GM18870 (cell line): ENCODE data around the gene MBNL2.

ENCODE experiments used
- ATAC-seq: cut with Tn5 transposase; IDR thresholded peaks from one replicate; pipeline ENCODE4 v1.9.1; 2021; ENCODE audit warnings: moderate library complexity; ENCODE audit not compliant: unreplicated experiment

MBNL2 gene

DNA sequence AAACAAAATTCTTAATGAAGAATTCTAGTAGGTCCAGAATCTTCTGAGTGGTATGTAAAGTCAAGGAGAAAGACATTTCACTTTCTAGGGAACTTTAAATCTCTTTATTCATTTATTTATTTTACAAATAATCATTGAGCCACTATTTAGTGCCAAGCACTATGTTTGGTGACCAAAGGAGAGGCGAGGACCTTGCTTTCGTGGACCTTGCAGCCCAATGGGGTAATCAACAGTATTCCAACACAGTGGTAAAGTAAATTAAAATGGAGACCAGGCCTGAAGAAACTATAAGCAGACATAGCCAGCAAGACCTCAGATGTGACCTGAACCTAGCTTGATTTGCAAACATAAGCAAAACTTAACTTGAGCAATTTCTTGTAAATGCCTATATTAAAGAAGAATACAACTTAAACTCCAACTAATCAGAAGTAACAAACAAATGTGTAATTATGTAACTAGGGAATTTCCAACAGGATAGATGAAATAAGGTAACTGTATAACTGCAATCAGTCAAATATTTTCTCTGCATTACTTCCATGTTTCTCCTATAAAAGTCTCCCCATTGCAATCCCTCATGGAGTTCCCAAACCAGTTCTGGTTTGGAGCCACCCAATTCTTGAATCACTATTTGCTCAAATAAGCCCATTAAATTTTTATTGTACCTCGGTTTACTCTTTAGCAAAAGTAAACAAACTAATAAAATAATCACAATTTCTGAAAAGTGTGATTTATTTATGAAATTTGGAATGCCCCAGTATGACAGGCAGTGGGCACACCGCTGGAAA, 67.6 kb downstream of the MBNL2 start:
- no peak for ATAC-seq

DNA sequence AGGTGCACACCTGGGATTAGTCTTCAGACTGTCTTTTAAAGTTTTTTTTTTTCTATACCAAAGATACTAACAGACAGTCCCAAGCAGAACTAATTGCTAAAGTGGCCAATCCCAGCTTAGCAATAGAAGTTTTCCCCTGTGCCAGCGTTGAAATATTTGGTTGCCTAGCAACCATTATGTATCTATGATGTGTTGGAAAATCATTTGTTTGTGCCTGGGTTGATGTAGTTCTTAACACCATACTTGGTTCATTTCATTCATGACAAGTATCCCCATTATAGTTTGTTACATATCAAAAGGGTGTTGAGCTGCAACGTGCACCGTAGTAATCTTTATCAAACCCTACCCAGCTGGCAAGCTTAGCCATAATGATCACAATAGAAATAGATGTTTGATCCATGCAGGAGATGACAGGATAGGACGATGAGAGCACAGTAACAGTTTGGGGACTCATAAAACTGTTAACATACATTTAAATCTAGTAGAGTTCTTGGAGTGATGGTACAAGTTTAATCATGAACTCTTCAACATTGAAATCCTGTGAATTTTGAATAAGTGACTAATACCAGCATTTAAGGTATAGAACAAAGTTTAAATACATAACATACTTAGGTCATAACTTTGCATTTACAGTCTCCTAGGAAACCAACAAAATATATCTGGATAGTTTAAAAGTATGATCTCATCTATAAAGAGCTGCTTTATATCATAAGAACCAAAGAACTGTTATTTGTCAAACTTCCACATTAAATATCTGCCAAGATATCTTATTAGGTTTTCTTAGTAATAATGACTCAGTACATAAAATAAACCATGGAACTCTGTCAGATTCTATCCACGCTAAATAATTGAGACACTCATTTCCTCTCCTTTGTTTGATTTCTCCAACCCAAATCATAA, 73.4 kb downstream of the MBNL2 start:
- ATAC-seq, result no peak

DNA sequence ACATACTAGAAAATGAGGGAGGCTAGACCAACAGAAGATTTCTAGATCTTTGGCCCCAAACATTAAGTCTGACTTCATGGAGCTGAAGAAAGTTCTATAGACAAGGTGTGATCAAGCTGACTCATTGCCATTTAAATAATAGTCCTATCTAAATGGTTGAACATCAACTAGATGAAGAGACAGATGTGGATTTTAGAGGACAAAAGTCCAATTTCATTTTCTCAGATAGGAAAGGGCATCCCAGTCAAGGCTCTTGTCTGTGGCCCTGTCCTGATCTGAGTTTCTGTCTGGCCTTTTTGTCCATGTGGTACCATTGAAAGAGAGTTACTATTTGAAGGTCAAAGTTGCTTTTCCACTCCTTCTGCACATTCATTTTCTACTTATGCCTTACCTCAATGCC, 74.6 kb downstream of the MBNL2 start:
- no peak for ATAC-seq

DNA sequence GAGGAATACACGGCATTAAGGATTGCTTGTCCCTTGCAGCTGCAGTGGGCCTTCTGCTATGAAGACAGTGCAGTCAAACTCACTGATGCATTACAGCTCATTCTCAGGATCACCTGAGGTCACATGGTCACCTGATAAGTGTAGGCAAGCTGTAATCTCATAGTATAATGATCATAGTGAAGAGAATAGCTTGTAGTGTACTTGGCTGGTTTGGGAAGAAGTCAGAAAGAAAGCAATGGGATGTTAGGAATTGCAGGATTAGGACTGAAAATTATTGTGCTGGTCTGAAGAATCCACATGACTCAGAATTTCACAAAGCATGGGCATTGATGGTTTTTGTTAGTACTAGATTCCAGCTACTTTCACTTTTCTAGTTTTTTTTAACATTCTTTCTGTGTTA, 76.7 kb downstream of the MBNL2 start:
- no peak for ATAC-seq

DNA sequence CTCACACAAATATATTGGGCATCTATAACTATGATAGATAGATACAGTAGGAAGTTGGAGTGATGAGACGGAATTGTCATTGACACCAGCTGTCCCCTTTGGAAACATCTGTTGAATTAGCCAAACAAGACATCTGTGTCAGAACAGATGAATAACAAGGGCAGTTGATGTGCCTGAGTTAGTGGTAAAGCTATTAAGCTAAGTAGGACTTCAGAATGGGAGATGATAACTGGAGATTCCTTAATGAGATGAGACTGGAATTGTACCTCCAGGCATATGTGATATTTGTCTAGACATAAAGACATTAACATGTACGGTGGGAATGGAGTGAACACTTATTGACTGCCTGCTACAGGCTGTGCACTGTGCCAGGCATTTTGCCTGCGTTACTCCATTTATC, 78.7 kb downstream of the MBNL2 start:
- no peak for ATAC-seq

DNA sequence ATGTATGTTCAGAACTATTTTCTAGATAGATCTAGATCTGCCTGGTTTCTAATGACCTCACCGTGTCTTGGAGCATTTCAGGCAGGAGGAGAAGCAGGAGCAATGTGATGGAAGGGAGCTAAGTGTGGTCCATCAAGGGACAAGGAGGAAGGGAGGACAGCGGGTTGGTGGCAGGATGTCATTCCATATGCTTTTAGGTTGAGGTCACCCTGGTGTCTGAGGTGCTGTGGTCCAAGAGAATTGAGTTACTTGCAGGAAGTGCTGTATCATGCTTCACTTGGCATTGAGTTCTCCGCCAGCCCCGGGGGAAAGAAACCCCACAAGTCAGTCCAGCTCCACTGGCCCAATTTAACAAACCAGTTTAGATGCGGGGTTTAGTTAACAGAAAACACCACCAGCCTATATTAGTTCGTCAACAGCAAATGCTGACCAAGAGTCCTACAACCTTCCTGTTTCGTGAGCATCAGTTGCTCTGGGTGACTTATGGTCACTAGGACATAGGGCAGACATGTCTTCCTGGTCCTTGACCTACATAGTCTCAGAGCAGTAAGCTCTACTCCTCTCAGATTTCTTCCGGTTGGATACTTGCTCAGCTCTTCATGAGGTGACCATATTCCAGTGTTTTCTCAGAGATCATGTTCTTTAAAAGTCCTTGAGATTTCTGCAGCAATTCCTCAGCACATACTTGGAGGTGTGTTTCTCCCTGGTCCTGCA, 79.4 kb downstream of the MBNL2 start:
- no peak for ATAC-seq

DNA sequence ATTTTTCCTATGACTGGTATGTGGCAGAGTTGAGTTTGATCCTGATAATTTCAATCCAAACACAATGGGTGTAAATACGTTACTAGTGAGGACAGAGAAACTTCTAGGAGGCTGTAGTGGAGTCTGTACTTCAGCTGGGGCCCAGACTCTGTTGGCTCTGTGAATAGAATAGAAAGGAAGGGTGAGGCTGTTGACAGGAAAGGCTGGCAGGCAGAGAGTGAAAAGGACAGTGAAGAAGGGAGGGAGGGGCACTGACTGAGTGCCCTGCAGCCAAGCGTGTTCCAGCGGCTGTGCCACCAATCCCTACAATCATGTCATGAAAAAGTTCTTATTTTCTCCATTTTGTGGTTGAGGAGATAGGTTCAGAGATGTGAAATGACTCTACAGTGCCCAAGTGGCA, 80.5 kb downstream of the MBNL2 start:
- ATAC-seq, result no peak

DNA sequence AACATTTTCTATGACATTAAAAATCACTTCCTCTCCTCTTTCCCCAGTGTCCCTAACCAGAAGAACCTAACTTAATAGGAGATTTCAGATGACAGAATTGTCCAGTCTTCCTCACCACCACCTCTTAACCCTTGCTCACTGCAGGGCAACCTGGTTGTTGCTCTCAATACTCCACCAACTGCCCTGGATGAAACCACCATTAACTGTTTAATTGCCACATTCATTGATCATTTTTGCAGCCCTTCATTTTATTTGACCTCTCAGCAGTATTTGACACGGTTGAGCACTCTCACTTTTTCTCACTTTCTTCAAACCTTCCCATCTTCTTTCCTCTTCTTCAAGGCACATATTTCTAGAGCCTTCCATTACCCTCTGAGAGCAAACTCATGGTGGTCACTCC, 84.0 kb downstream of the MBNL2 start:
- ATAC-seq, result no peak

DNA sequence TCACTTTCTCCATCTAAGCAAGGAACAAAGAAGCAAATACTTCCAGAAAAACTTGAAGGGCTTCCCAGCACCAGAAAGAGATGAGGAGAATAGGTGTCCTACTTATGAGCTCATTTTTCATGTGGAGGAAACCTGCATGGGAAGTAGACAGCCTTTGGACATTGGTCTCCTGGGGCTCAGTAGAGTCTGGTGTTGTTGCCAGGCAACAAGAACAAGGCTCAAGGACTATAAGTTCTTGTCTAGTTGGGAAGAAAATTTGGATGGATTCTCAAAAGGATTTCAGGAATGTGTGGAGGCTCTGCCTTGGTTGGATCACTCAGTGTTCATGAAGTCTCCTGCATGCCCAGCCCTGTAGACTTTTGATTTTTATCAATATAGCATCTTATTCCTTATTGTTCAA, 84.5 kb downstream of the MBNL2 start:
- no peak for ATAC-seq

DNA sequence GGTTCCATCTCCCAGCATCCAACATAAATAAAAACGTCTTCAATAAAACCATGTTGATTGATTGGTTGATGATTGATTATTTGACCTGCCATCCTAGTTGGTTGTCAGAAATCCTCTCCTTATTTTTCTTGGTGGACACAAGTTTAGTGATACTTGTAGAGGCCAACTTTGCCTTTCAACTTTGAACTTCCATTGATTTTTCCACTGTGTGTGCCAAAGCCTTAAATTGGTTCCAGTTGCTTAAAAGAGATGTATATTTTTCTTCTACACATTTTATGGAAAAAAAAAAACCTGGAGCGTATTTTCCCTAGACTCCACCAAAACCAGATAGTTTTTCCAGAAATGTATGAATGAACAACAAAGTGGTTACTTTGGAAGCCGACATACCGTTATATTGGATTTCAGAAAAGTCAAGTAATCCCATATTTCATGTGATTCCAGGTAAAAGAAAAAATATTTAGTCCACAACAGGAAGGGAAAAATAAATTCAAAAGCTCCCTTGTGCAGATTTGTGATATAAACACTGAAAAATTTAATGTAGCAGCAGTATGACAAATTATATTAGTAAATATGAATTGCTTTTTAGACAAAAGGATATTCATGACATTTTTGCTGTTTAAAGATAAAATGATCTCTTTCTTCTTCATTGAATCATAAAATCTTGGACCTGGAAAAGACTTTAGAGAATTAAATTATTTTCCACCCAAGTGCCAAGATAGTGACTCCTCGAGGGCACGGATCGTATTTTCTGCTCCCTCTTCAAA, 85.2 kb downstream of the MBNL2 start:
- no peak for ATAC-seq

DNA sequence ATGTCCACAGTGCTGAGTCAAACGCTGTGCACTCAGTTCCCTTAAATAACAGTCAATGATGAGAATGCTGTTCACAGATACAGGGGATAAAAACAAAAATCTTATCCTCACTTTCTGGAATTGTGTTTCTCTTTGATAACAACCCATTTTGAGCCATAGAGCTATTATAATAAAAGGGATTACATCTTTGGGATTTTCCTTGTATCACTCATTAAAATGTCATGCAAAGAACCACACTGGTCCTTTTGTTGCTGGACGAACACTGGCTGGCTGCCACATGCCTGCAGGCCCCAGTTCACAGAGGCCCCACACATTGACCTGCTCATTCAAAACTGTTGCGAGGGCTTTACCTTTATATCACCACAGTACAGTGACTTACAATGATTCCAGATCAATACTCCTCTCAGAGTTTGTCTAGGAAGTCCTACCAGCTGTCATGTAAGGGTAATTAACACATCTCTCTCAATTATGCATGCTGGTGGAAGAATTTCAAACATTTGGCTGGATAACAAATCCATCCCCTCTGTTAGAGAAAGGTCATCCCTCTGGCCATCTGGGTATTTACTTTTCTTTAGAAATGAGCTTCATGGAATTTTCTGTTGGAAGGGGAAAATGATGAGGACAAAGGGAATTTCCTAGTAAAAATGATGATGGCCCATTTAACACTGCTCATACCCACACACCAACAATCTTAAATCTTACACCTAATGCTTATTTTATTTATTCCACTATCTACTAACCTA, 85.9 kb downstream of the MBNL2 start:
- ATAC-seq, result no peak

DNA sequence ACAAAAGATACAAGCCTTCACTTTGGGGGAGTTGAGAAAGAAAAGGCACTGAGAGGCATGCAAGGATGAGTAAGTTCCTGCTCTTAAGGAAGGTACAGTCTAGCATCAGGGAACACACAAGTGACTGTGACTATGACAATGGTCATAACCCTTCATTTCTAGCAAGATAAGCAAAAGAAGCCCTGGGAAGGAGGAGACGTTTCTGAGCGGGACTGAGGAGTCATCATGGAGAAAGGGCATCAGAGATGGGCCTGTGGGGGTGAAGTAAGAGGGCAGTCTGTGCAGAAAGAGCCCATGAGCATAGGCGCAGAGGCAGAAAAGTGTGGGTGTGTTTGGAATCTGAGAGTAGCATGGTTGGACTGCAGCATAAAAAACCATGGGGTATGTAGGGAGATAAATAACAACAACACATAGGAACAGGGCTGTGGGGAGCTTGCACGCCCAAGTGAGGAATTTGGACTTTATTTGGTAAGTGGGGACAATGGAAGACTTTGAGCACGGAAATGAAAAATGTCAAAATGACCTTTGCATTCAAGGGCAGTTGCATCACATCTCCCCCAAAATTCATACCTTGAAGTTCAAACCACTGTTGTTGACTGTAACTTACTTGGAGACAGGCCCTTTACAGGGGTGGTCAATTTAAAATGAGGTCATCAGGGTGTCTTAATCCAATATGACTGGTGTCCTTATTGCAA, 86.7 kb downstream of the MBNL2 start:
- no peak for ATAC-seq

DNA sequence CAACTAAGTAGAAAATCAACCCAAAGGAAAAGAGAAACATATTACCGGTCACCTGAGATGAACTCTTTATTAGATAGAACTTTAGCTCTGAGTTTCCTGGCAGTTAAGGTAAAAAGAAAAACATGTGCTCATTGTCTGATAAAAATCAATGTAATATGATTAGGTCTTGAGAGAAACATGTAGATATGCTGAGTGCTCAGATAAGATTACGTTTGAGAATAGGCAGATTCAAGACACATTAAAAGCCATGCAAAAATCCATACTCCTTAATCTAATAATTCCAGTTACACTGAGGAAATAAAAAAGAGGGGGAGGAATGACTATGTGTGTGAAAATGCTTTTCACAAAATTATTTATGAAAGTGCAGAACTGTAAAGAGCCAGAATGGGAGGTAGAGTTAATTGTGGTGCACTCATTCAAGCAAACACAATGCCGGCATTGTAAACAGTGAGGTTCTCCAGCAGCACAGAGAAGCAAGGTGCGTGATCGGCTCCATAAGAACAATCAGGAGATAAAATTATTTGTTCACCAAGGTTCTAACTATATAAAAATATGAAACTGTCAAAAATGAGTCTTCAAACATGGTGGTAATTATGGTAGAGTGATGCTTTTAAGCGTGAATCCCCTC, 88.8 kb downstream of the MBNL2 start:
- no peak for ATAC-seq

DNA sequence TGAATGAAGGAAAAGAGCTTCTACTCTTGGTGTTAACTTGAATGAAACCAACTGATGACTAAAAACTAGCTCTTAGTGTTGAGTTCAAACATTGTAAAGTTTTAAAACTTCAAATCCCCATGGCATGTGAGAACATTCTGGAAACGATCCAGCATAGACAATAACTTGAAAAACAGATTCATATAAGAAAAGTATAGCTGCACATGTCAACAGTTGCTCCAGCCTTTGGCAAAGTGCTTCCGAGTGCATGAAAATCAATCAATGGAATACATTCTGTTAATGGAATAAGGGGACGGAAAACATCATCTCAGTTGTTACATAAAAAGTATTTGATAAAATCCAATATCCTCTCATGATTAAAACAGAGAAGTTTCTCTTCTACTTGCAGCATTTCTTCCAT, 89.8 kb downstream of the MBNL2 start:
- ATAC-seq, result no peak

DNA sequence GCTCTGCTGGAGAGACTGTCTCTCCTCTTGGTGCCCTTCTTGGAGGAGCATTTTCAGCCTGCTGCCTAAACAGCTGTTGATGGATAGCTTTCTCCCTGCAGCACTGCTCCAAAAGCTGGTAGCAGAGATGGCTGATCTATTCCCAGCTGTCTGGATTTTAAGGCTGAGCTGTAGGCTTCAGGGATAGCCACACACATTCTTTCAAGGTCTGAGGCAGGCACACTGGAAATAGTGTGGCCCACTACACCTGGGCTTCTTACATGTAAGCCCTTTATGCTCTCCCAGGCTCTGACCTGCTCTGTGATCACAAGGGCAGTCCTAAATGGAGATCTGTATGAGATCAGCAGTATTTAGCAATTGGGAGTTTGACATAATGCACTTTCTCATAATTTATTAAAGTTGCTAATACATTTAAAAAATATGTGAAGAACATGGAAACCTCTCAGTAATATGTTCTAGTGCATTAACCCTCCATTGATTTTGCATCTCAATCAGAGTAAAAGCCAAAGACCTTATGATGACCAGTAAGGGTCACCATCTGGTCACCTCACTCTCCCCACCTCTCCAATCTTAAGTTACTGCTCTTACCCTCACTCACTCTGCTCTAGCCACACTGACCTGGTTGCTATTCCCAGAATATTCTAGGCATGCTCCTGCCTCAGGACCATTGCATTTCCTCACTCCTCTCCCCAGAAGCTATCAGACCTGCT, 91.6 kb downstream of the MBNL2 start:
- no peak for ATAC-seq

DNA sequence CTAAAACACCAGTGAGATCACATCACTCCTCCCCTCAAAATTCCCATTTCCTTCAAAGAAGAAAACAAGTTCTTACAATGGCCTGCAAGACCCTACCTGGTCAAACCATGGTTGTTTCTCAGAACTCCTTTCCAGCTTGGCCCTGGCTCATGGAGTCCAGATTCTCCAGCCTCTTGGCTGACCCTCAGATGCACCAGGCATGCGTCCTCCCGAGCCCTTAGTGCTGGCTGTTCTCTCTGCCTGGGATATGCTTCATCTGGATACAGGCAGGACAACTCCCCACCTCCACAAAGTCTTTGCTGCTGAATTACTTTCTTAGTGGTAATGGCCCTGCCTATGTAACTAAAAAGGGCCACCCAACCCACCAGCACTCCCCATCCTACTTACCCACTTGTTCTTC, 94.3 kb downstream of the MBNL2 start:
- no peak for ATAC-seq

DNA sequence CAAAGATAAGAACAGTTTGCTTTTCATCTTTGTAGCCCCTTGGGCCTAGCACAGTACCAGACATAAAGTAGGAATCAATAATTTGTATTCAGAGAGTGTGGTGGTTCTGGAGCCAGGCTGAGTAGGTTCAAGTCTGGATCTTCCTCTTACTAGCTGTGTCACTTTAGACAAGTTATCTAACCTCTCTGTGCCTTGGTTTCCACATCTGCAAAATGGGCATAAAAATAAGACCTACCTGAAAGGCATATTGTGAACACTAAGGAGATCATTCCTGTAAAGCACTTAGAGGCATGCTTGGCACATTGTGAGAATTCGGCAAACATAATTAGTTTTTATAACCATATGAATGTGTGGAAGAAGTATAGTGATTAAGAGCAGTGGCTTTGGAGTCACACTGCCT, 95.8 kb downstream of the MBNL2 start:
- ATAC-seq, result no peak

DNA sequence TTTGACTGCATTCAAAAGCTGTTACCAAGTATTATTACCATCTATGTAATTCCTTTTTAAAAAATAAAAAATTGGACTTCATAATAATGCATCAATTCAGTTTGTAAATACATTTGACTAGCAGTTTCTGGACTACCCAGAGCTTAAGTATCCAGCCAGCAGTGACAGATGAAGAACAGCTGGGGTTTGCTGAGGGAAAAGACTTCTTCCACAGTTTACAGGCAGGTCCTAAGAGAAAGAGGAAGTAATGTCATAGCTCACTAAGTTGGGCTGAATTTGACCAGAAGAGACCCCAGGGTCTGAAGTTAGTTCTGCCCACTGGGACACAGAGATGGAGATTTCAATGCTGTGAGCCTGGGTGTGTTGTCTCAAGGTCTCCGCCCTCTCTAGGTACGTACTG, 96.4 kb downstream of the MBNL2 start:
- no peak for ATAC-seq
